Ishikawa (cell line): ENCODE measurements around the gene RNU7-1.

Experiments
- CEBPB ChIP-seq: IDR thresholded peaks from 2 replicates; pipeline ENCODE4 v1.6.1; 2012
- EGR1 ChIP-seq: IDR thresholded peaks from 2 replicates; pipeline ENCODE4 v1.6.1; 2012
- EP300 ChIP-seq: IDR thresholded peaks from 2 replicates; pipeline ENCODE4 v1.6.1; 2012; ENCODE audit warnings: borderline replicate concordance
- FOXM1 ChIP-seq: IDR thresholded peaks from 2 replicates; pipeline ENCODE4 v1.6.1; 2012; ENCODE audit warnings: low read depth, borderline replicate concordance
- MAX ChIP-seq: IDR thresholded peaks from 2 replicates; pipeline ENCODE4 v1.6.1; 2012
- RAD21 ChIP-seq: IDR thresholded peaks from 2 replicates; pipeline ENCODE4 v1.6.1; 2012; ENCODE audit warnings: low read depth
- TAF1 ChIP-seq: IDR thresholded peaks from 2 replicates; pipeline ENCODE4 v1.6.1; 2012; ENCODE audit warnings: low read depth, mild to moderate bottlenecking
- TCF12 ChIP-seq: IDR thresholded peaks from 2 replicates; pipeline ENCODE4 v1.6.1; 2012; ENCODE audit warnings: low read depth
- ZBTB7A ChIP-seq: IDR thresholded peaks from 2 replicates; pipeline ENCODE4 v1.6.1; 2012; ENCODE audit warnings: low read depth

GRCh38 chr12:6961278-6961694, 17.7 kb downstream of the RNU7-1 start:
- TF ChIP-seq EGR1 (peak; percentile 33; the same call in 1 of the 2 replicates), RAD21 (no peak), TCF12 (no peak), ZBTB7A (no peak), EP300 (0 out of 2 replicates have a peak, but pooled peaks have one; percentile 4), TAF1 (no peak), FOXM1 (no peak), MAX (no peak), CEBPB (no peak)
